HG02970 (cell line): ENCODE data around the gene PSG5.
"Not testable (repeated sequence)": the region's sequence is repeated elsewhere in the genome, so short reads cannot be mapped to it uniquely, and the experiment has no call there.

ENCODE experiments used
- ATAC-seq: cut with Tn5 transposase; IDR thresholded peaks from one replicate; pipeline ENCODE4 v1.9.1; 2021; ENCODE audit warnings: mild to moderate bottlenecking, moderate library complexity, moderate number of reproducible peaks; ENCODE audit not compliant: unreplicated experiment, low FRiP score

Gene PSG5

GRCh38 chr19:43192381-43193155 is 6.2 kb upstream of the PSG5 start:
- not testable (repeated sequence) for ATAC-seq

- not testable (repeated sequence) for ATAC-seq
These were observed 1.8 kb upstream of the PSG5 start for GRCh38 chr19:43188092-43188491.

DNA sequence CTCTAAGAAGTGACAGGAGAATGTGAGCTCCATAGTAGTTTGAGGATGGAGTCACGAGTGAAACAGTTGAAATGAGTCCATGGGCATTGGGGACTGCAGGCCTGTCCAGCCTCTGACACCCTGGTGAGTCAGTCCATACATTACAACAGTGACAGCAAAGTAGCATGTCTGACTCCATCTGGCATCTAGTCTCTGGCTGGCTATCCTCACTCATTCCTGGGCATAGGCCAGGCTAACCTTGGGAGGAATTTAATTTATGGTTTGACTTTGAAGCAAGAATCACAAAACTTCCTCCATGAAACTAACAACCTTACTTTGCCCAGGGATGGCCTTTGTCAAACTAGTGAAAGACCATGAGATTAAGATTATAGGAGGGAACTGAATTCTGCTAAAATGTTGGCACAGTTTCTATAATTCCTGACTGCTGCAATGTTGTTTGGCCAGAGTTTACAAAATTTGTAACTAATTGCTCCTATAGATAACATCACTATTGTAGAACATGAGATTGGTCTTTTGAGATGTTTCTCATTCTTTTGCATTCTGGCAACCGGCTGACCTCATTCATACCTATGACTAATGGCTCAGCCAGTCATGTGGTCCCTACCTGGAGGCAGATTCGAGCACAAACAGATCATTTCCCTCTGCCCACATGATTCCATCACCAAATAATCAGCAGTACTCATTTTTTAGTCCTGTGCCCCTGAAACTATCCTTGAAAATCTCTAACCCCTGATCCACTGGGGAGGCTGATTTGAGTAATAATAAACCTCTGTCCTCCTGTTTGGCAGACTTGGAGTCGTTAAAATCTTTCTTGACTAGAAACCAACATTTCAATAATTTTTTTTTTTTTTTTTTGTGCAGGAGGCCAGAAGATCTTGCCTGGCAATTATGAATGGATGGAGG is 4.2 kb downstream of the PSG5 start:
- ATAC-seq, result not testable (repeated sequence)

GRCh38 chr19:43179569-43180147 is 6.7 kb downstream of the PSG5 start:
- not testable (repeated sequence) for ATAC-seq

DNA sequence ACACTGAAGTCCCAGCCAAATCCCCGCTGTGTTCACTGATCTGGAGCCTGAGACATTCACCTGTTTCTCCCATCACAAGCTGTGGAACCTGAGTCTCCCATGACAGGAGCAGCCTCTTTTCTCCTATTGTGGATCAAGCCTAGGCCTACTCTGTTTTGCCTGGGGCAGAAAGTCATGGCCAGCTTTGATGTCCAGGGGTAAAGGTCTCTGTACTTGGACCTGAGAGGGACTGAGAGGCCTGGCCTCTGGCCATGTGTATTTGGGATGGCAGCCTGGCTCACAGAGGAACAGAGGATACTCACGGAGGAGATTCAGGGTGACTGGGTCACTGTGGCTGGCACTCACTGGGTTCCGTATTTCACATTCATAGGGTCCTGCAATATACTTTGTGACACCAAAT is 7.8 kb downstream of the PSG5 start:
- not testable (repeated sequence) for ATAC-seq

DNA sequence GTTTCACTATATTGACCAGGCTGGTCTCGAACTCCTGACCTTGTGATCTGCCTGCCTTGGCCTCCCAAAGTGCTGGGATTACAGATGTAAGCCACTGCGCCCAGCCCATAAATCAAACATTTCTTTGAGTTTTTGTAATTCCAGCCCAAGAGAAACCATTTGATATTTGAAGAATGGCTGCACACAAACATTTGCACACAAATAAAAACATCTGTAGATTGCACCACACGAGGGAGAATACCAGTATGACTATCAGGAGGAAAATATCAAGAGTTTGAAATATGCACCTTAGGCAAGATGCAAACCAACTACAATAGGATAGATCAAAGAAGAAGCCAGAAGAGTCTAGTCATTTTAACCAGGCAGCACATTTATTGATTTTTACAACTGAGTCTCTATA is 20.4 kb downstream of the PSG5 start:
- ATAC-seq, result not testable (repeated sequence)

DNA sequence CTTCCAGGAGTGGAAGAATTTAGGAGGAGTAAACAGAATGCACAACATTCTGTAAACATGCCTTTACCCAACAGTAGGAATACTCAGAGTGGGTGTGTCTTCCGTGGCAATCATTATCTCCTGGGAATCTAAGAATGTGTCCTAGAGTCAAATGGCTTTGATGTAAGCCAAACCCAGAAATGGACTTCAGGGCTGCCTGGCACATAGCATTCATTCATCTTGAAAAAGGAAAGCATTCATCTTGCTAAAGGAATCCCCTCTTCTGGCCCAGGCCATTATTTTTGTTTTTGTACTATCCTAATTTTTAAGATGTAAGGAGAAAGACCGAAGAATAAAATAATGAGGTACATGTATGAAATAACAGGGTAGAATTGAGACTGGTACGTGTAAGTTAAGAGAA is 23.2 kb downstream of the PSG5 start:
- ATAC-seq, result not testable (repeated sequence)

GRCh38 chr19:43162261-43162660 is 24.1 kb downstream of the PSG5 start:
- not testable (repeated sequence) for ATAC-seq

DNA sequence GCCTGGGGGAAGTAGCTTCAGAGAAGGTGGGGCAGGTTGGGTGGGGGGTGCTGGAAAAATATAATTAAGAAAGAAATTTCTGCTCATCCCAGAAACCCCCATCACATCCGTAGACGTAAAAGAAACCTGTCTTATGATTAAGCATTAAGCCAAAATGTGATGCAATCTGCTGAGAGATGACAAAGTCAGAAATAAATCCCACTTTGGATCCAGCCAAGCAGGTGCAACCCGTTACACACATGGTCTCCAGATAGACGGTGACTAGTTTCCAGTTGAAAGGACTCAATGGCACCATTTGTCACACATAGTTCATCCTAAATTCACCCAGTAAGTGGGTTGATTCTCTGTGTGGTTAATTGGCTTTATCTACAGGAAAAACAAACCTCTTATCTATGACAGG is 34.1 kb downstream of the PSG5 start:
- ATAC-seq, result no peak

- ATAC-seq, result not testable (repeated sequence)
These were observed 36.5 kb downstream of the PSG5 start for GRCh38 chr19:43149788-43150187.

GRCh38 chr19:43148233-43148632 is 38.1 kb downstream of the PSG5 start:
- ATAC-seq, result no peak

DNA sequence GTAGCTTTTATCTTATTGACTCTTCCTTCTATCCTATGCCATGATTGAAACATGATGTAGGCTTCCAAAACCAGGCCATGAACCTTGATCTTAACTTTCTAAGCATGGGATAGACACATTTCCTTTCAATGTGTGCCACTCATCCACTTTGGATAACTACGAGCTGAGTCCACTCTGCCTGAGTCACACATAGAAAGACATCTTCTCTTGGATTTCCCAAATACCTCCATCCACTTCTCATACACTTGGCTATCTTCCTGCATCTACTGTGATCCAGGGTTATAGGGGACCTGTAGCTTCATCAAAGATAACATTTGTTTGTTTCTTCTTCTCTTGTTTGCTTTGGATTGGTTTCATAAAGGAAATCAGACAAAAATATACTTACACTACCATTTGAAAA is 44.6 kb downstream of the PSG5 start:
- ATAC-seq, result not testable (repeated sequence)

DNA sequence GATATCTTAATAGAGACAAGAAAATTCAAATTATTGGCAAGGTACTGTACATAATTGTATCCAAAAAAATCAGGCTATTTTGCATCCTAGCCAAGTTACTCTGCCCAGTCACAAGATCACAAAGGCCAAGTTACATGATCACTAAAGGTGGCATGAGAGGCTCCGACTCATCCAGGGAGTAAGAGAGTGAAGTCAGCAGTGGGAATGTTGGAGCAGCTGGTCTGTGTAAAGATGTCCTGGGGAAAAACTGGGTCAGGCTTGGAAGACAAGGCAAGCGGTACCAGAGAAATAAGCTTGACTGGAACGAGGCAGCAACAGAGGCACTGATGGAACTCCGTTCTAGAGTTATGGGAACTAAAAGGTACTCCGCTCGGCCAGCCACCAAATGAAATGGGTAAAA is 53.6 kb downstream of the PSG5 start:
- ATAC-seq, result no peak

GRCh38 chr19:43131281-43131842 is 55.0 kb downstream of the PSG5 start:
- ATAC-seq, result not testable (repeated sequence)

GRCh38 chr19:43129197-43129596 is 57.1 kb downstream of the PSG5 start:
- not testable (repeated sequence) for ATAC-seq

GRCh38 chr19:43127336-43127735 is 59.0 kb downstream of the PSG5 start:
- ATAC-seq, result not testable (repeated sequence)

DNA sequence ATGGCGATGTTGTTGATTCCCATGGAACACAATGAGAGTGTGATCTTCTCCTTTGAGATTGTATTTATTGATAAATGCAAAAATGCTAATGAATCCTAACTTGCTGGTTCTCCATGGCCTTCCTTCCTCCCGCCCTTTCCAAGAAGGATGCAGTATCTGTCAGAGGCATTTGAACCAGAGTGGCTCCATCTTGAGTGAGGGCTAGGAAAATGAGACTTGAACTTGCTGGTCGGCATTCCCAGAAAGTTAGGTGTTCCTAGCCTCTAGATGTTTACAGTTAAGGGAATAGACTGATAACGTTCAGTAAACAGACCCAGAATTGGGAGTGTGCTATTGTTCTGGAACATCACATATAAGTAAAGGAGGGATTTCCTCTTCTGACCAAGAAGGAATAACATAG is 59.6 kb downstream of the PSG5 start:
- ATAC-seq, result no peak

GRCh38 chr19:43124360-43124759 is 62.0 kb downstream of the PSG5 start:
- no peak for ATAC-seq

DNA sequence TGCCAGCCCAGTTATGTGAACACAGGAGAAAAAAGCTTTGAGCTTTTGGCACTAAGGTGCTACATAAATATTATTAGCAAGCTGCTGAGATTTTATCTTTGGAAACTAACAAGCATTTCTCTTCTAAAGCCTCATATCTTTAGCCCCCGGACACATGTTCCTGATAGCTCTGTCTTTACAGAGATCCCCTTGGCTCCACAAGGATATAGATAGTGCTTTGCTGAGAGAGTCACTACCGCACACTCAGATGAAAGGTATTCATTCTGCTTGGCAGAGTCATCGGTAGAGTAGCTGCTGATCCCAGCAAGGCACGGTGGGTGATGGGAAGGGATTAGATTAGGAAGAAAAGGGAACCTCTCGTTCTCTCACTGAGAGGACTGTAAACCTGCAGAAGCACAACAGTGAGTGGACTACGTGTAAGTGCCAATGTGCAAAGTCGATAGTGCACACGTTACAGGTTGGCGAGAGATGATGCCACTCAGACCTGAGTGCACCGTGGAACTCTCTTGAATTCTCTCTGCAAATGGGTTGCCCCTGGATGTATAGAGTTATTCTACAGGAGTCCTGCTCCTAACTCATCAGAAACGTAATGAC is 65.8 kb downstream of the PSG5 start:
- ATAC-seq, result not testable (repeated sequence)

- not testable (repeated sequence) for ATAC-seq
These were observed 66.8 kb downstream of the PSG5 start for GRCh38 chr19:43119526-43119925.
